Measurements from ENCODE around the gene GYG2. TPM values are rescaled to one million over a fixed set of nuclear protein-coding genes. Genes with fewer than 3 reads are reported as not detected.
"Not testable (repeated sequence)": the region's sequence is repeated elsewhere in the genome, so short reads cannot be mapped to it uniquely, and the experiment has no call there.

The GYG2 gene
- total RNA-seq, 4 donors from 2014 or later: 0.89 to 6.6 (median 2.1) TPM

- no peaks in the 10 kb centered on the region for H3K27me3 ChIP-seq
- TF ChIP-seq CTCF (IDR thresholded peaks at IDR 0.05) (no peak), POLR2A (IDR thresholded peaks at IDR 0.05) (no peak)
- no peak overlapping the region for H3K4me3 ChIP-seq (replicated peaks in 1 of 3)
- H3K36me3 ChIP-seq: peaks cover 11 to 30% of the 10 kb centered on the region in 2 donors
- WGBS, 2 donors: 91 to 94% methylated on average over 1 of the region's 1 CpG
- H3K4me1 ChIP-seq: no peaks in the 10 kb centered on the region
- no peak for DNase-seq
- H3K27ac ChIP-seq: no peak overlapping the region
- intact Hi-C loops (cut with DNase I): no loop called here
- no peaks in the 10 kb centered on the region for H3K9me3 ChIP-seq
These were observed 92.5 kb downstream of the GYG2 start for GRCh38 chrX:2921193-2921592.

- H3K4me3 ChIP-seq (replicated peaks in 1 of 3): no peak overlapping the region
- no peaks in the 10 kb centered on the region for H3K4me1 ChIP-seq
- no peaks in the 10 kb centered on the region for H3K27me3 ChIP-seq
- DNase-seq: no peak
- intact Hi-C loops (cut with DNase I): no loop called here
- TF ChIP-seq POLR2A (IDR thresholded peaks at IDR 0.05): no peak
- no peak for TF ChIP-seq CTCF (IDR thresholded peaks at IDR 0.05)
- H3K36me3 ChIP-seq: peaks cover 11 to 30% of the 10 kb centered on the region in 2 donors
- no peaks in the 10 kb centered on the region for H3K9me3 ChIP-seq
- WGBS, 2 donors: 96 to 100% methylated on average over 6 to 9 of the region's 9 CpGs
- H3K27ac ChIP-seq: no peak overlapping the region
These were observed 93.0 kb downstream of the GYG2 start for GRCh38 chrX:2921750-2922149.

GRCh38 chrX:2924151-2924550 is 95.4 kb downstream of the GYG2 start:
- Histone ChIP-seq H3K9me3 (no peaks in the 10 kb centered on the region), H3K36me3 (peaks cover 5 to 21% of the 10 kb centered on the region in 2 donors), H3K27ac (no peak overlapping the region), H3K27me3 (no peaks in the 10 kb centered on the region), H3K4me3 (replicated peaks in 1 of 3) (no peak overlapping the region), H3K4me1 (no peaks in the 10 kb centered on the region)
- TF ChIP-seq CTCF (IDR thresholded peaks at IDR 0.05) (no peak), POLR2A (IDR thresholded peaks at IDR 0.05) (no peak)
- intact Hi-C loops (cut with DNase I): no loop called here
- 100% methylated on average over 4 of the region's 9 CpGs for WGBS, 2 donors
- DNase-seq: no peak

GRCh38 chrX:2926255-2926654 is 97.5 kb downstream of the GYG2 start:
- H3K4me1 ChIP-seq; H3K9me3 ChIP-seq; intact Hi-C loops (cut with DNase I); H3K27me3 ChIP-seq; H3K27ac ChIP-seq; H3K4me3 ChIP-seq (replicated peaks in 1 of 3); DNase-seq; H3K36me3 ChIP-seq: not testable (repeated sequence)
- 84 to 91% methylated on average over 4 of the region's 4 CpGs for WGBS, 2 donors

- 97% methylated on average over 15 of the region's 15 CpGs for WGBS, 2 donors
- Histone ChIP-seq H3K36me3 (peaks cover 2 to 3% of the 10 kb centered on the region in 2 donors), H3K9me3 (no peaks in the 10 kb centered on the region), H3K27me3 (no peaks in the 10 kb centered on the region), H3K27ac (no peak overlapping the region), H3K4me1 (no peaks in the 10 kb centered on the region), H3K4me3 (replicated peaks in 1 of 3) (no peak overlapping the region)
- TF ChIP-seq CTCF (IDR thresholded peaks at IDR 0.05): no peak
- no peak for TF ChIP-seq POLR2A (IDR thresholded peaks at IDR 0.05)
- intact Hi-C loops (cut with DNase I): no loop called here
- no peak for DNase-seq
These were observed 98.0 kb downstream of the GYG2 start for GRCh38 chrX:2926664-2927275.

All from thyroid gland (tissue), 4 donors.